ENCODE measurements around the gene AOC2.

GRCh38 chr17:42878123-42878880, 33.9 kb downstream of the AOC2 start:
- TF ChIP-seq EZH2 (IDR thresholded peaks at IDR 0.05): no peak
- TF ChIP-seq POLR2AphosphoS5 (IDR thresholded peaks at IDR 0.05; ENCODE audit: borderline replicate concordance, low read depth, low read length): no peak

All from SK-N-MC (cell line).